ENCODE data around the gene SYCE1. TPM values are rescaled to one million over a fixed set of nuclear protein-coding genes. Genes with fewer than 3 reads are reported as not detected.
"Not testable (repeated sequence)": the region's sequence is repeated elsewhere in the genome, so short reads cannot be mapped to it uniquely, and the experiment has no call there.

SYCE1 gene
- total RNA-seq, 8 experiments from 2014 or later, result 0.14 to 1.4 (median 0.45) TPM; not detected in 1

GRCh38 chr10:133523631-133524203 is 41.7 kb downstream of the SYCE1 start:
- WGBS, 10 experiments, result 39 to 100% (median 73%) methylated on average over 2 to 9 of the region's 9 CpGs; no CpG with 5 or more reads in 1 of the 10 experiments
- in situ Hi-C loops (cut with MboI; ENCODE audit: low pct_unique_long_range_greater_than_20kb in 2 of 9, low sequenced_read_pairs in 9 of 9, unreplicated experiment in 9 of 9), result no loop called here
- Histone ChIP-seq H3K4me1 (replicated peaks in 1 of 2) (no peaks in the 10 kb centered on the region), H3K4me3 (no peak overlapping the region), H3K27ac (no peak overlapping the region)
- ATAC-seq (replicated peaks in 6 of 8), result no peak

DNA sequence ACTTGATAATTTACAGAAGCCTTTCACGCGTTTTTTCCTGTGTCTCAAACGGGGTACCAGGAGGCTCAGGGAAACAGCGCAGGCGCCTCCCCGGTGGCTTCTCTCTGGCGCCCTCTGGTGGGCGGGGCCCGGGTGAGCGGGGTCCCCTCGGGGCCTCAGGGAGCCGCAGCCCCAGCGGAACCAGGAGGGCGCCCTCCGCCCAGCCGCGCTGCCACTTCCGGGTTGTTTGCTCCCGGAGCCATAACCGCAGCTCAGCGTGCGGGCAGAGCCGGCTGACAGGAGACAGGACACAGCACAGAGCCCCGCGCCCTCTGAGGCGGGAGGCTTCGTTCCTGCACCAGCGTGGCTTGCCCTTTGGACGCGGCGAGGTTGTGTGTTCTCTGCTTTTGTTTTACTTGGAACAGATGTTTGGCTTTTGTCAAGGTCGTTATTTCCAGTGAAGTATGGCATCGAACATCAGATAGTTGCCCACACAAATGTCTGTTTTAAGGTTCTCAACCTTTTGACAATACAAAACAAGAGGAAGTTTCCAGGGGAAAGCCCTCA is 45.1 kb downstream of the SYCE1 start:
- Histone ChIP-seq H3K4me3 (no peak overlapping the region), H3K27ac (no peak overlapping the region), H3K4me1 (replicated peaks in 1 of 2) (no peaks in the 10 kb centered on the region)
- in situ Hi-C loops (cut with MboI; ENCODE audit: low pct_unique_long_range_greater_than_20kb in 2 of 9, low sequenced_read_pairs in 9 of 9, unreplicated experiment in 9 of 9), result no loop called here
- 0 to 82% (median 27%) methylated on average over 1 to 21 of the region's 33 CpGs; no CpG with 5 or more reads in 2 of the 10 experiments for WGBS, 10 experiments
- peak in 4 of 8 experiments; percentile 16 to 99 (median 98) for ATAC-seq (replicated peaks in 6 of 8)

DNA sequence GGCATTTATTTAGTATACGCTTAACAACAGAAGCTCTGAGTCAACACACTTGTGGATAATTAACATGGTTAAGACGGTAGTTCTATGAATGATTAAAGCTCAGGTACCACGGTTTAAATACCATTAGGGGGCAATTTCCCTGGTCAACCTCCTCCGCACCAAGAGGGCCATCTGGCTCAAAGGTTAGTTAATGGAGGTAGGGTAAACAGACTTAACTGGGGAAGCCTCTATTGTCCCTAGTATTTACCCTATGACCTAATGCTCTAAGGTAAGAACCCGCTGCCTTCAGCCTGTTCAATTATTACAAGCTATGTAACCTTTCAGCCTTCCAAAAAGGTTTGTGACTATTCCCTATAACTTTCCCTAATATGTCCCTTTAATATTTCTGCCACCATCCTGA is 46.9 kb downstream of the SYCE1 start:
- in situ Hi-C loops (cut with MboI; ENCODE audit: low pct_unique_long_range_greater_than_20kb in 2 of 9, low sequenced_read_pairs in 9 of 9, unreplicated experiment in 9 of 9), result not testable (repeated sequence)
- 23 to 100% (median 54%) methylated on average over 1 to 5 of the region's 5 CpGs; no CpG with 5 or more reads in 2 of the 10 experiments for WGBS, 10 experiments

GRCh38 chr10:133516057-133516456 is 49.3 kb downstream of the SYCE1 start:
- in situ Hi-C loops (cut with MboI; ENCODE audit: low pct_unique_long_range_greater_than_20kb in 2 of 9, low sequenced_read_pairs in 9 of 9, unreplicated experiment in 9 of 9), result no loop called here
- WGBS, 10 experiments, result 0 to 69% (median 28%) methylated on average over 1 to 4 of the region's 4 CpGs
- Histone ChIP-seq H3K27ac (no peak overlapping the region), H3K4me3 (no peak overlapping the region), H3K4me1 (replicated peaks in 1 of 2) (no peaks in the 10 kb centered on the region)
- ATAC-seq (replicated peaks in 6 of 8), result no peak

More for the DNA sequence above, 46.9 kb downstream of the SYCE1 start:
- not testable (repeated sequence) for ATAC-seq (replicated peaks in 6 of 8); H3K4me3 ChIP-seq; H3K27ac ChIP-seq; H3K4me1 ChIP-seq (replicated peaks in 1 of 2)

DNA sequence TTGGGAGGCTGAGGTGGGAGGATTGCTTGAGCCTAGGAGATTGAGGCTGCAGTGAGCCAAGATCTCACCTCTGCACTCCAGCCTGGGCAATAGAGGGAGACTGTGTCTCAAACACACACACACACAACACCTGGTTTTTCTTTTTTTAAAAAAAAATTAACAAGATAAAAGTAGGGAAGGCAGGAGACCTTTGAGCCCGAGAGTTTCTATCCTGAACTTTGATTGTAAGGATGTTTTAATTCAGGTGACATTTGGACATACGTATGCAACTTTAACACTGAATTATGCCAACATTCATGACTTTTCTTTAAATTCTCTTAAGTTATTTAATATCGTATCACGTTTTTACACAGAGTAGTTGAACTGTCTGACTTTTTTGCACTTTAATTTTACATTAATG is 49.9 kb downstream of the SYCE1 start:
- Histone ChIP-seq H3K4me3 (no peak overlapping the region), H3K4me1 (replicated peaks in 1 of 2) (no peaks in the 10 kb centered on the region), H3K27ac (no peak overlapping the region)
- ATAC-seq (replicated peaks in 6 of 8), result no peak
- in situ Hi-C loops (cut with MboI; ENCODE audit: low pct_unique_long_range_greater_than_20kb in 2 of 9, low sequenced_read_pairs in 9 of 9, unreplicated experiment in 9 of 9), result no loop called here
- WGBS, 10 experiments, result 0 to 69% (median 52%) methylated on average over 1 to 4 of the region's 4 CpGs

GRCh38 chr10:133511907-133512528 is 53.4 kb downstream of the SYCE1 start:
- WGBS, 10 experiments, result 0 to 27% (median 15%) methylated on average over 2 to 4 of the region's 4 CpGs
- ATAC-seq (replicated peaks in 6 of 8), result no peak
- H3K27ac ChIP-seq, result no peak overlapping the region
- in situ Hi-C loops (cut with MboI; ENCODE audit: low pct_unique_long_range_greater_than_20kb in 2 of 9, low sequenced_read_pairs in 9 of 9, unreplicated experiment in 9 of 9), result no loop called here
- H3K4me3 ChIP-seq, result no peak overlapping the region
- H3K4me1 ChIP-seq (replicated peaks in 1 of 2), result no peaks in the 10 kb centered on the region

GRCh38 chr10:133511408-133511807 is 54.0 kb downstream of the SYCE1 start:
- in situ Hi-C loops (cut with MboI; ENCODE audit: low pct_unique_long_range_greater_than_20kb in 2 of 9, low sequenced_read_pairs in 9 of 9, unreplicated experiment in 9 of 9), result no loop called here
- Histone ChIP-seq H3K4me3 (no peak overlapping the region), H3K4me1 (replicated peaks in 1 of 2) (no peaks in the 10 kb centered on the region), H3K27ac (no peak overlapping the region)
- WGBS, 10 experiments, result 21 to 69% (median 51%) methylated on average over 1 to 4 of the region's 4 CpGs
- no peak for ATAC-seq (replicated peaks in 6 of 8)

DNA sequence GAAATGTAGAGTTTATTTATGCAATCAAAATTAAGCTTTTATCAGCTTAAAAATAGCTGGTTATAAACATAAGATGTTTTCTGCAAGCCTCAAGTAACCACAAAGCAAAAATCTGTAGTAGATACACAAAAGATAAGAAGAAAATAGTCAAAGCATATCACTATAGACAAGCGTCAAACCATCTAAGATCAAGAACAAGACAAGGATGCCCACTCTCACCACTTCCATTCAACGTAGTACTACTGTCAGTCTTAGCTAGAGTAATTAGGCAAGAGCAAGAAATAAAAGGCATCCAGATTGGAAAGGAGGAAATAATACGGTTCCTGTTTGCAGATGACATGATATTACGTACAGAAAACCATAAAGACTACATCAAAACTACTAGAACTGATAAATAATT is 55.7 kb downstream of the SYCE1 start:
- in situ Hi-C loops (cut with MboI; ENCODE audit: low pct_unique_long_range_greater_than_20kb in 2 of 9, low sequenced_read_pairs in 9 of 9, unreplicated experiment in 9 of 9), result no loop called here
- Histone ChIP-seq H3K4me3 (no peak overlapping the region), H3K27ac (no peak overlapping the region), H3K4me1 (replicated peaks in 1 of 2) (no peaks in the 10 kb centered on the region)
- no peak for ATAC-seq (replicated peaks in 6 of 8)
- WGBS, 10 experiments, result 29 to 77% (median 60%) methylated on average over 2 to 4 of the region's 4 CpGs

Other genes with a start within 250 kb of the SYCE1 start
- 10 to 100 TPM in 3 of 8 experiments, 1 to 10 TPM in 3, under 1 TPM in 2; 0.31 to 14.9 (median 6.6) TPM for gene CALY, start 228.7 kb downstream of the SYCE1 start, total RNA-seq
- under 1 TPM in 2 of 8 experiments, not detected in 6; 0.22 to 0.41 TPM for gene PRAP1, start 218.2 kb downstream of the SYCE1 start, total RNA-seq
- 10 to 100 TPM in 5 of 8 experiments, 1 to 10 TPM in 3; 3.3 to 50.5 (median 14.4) TPM for gene FUOM, start 207.6 kb downstream of the SYCE1 start, total RNA-seq
- 100 to 1,000 TPM in 2 of 8 experiments, 10 to 100 TPM in 6; 48.7 to 117 (median 85.1) TPM for gene ECHS1, start 192.2 kb downstream of the SYCE1 start, total RNA-seq
- 1 to 10 TPM; 1.1 to 5.1 (median 2.2) TPM for gene PAOX, start 186.3 kb downstream of the SYCE1 start, total RNA-seq
- 10 to 100 TPM; 11.9 to 68.6 (median 27.9) TPM for gene MTG1, start 171.4 kb downstream of the SYCE1 start, total RNA-seq
- gene SPRN, start 141.0 kb downstream of the SYCE1 start, total RNA-seq, result 1 to 10 TPM; 2.2 to 8.8 (median 3.4) TPM
- gene SCART1, start 111.6 kb downstream of the SYCE1 start, total RNA-seq, result 1 to 10 TPM in 5 of 8 experiments, under 1 TPM in 3; 0.43 to 6.3 (median 1.2) TPM
- gene CYP2E1, start 38.2 kb downstream of the SYCE1 start, total RNA-seq, result 1 to 10 TPM in 5 of 8 experiments, under 1 TPM in 3; 0.33 to 2.7 (median 1.3) TPM
- under 1 TPM in 1 of 8 experiments, not detected in 7; 0.33 TPM for gene FRG2B, start 61.2 kb upstream of the SYCE1 start, total RNA-seq